Activated CD4-positive, alpha-beta T cell treated with anti-CD3 and anti-CD28 coated beads, Interleukin-2, amount 50 U/mL, for 16 hours (primary cell): ENCODE results near the gene WASF3.

Experiments used
- DNase-seq: peaks from one replicate; pipeline ENCODE4 v3.0.0-alpha.2; 2020

Gene WASF3

GRCh38 chr13:26688980-26689379 is 131.5 kb downstream of the WASF3 start:
- DNase-seq, result no peak

- no peak for DNase-seq
Measured at GRCh38 chr13:26693749-26694463, 136.4 kb downstream of the WASF3 start.

- no peak for DNase-seq
Measured at GRCh38 chr13:26694609-26695359, 137.3 kb downstream of the WASF3 start.

GRCh38 chr13:26695360-26695705 is 137.8 kb downstream of the WASF3 start:
- DNase-seq, result no peak

GRCh38 chr13:26695891-26696311 is 138.4 kb downstream of the WASF3 start:
- DNase-seq, result no peak

GRCh38 chr13:26697069-26697955 is 139.8 kb downstream of the WASF3 start:
- no peak for DNase-seq

- DNase-seq, result peak; percentile 82
Measured at GRCh38 chr13:26698392-26699196, 141.1 kb downstream of the WASF3 start.

- DNase-seq, result no peak
Measured at GRCh38 chr13:26699197-26699490, 141.7 kb downstream of the WASF3 start.

- no peak for DNase-seq
Measured at GRCh38 chr13:26705536-26705935, 148.1 kb downstream of the WASF3 start.

- DNase-seq, result no peak
Measured at GRCh38 chr13:26706381-26706780, 148.9 kb downstream of the WASF3 start.

- DNase-seq, result peak; percentile 47
Measured at GRCh38 chr13:26707122-26708006, 149.9 kb downstream of the WASF3 start.

GRCh38 chr13:26708007-26708297 is 150.5 kb downstream of the WASF3 start:
- DNase-seq, result no peak

GRCh38 chr13:26709461-26709860 is 152.0 kb downstream of the WASF3 start:
- no peak for DNase-seq

GRCh38 chr13:26710166-26710565 is 152.7 kb downstream of the WASF3 start:
- no peak for DNase-seq

GRCh38 chr13:26711211-26711610 is 153.7 kb downstream of the WASF3 start:
- DNase-seq, result no peak

GRCh38 chr13:26713341-26713740 is 155.9 kb downstream of the WASF3 start:
- no peak for DNase-seq

- DNase-seq, result no peak
Measured at GRCh38 chr13:26716984-26717383, 159.5 kb downstream of the WASF3 start.

GRCh38 chr13:26718146-26718545 is 160.7 kb downstream of the WASF3 start:
- DNase-seq, result no peak

- DNase-seq, result no peak
Measured at GRCh38 chr13:26718872-26719271, 161.4 kb downstream of the WASF3 start.

GRCh38 chr13:26719356-26719945 is 162.0 kb downstream of the WASF3 start:
- no peak for DNase-seq

- DNase-seq, result peak; percentile 54
Measured at GRCh38 chr13:26721251-26722121, 164.0 kb downstream of the WASF3 start.
